HepG2 (cell line): ENCODE results near the gene RASD1. TPM values are rescaled to one million over a fixed set of nuclear protein-coding genes. Genes with fewer than 3 reads are reported as not detected.
A peak's percentile ranks its signal among the peaks of the same experiment; 100 is the strongest.

Source experiments
- ATAC-seq: fragments of 200-7000 bp; cut with Tn5 transposase; 3 replicates; pipeline ENCODE4 v1.9.1; 2020; ENCODE audit warnings: mild to moderate bottlenecking, moderate library complexity
- BruUV-seq: library from RNA; stranded (reverse); fragments of 400-500 nt; replicated peaks from 2 replicates; lab custom pipeline; 2021; lab: Mats Ljungman, UMichigan
- CTCF ChIA-PET: fragments of 300-600 bp; formaldehyde crosslinking; extraction: SDS; loops from one replicate; lab custom pipeline; 2021; ENCODE audit warnings: low total read pairs, inconsistent platforms, low intra/inter-chr PET ratio; lab: Yijun Ruan, JAX
- POLR2A ChIA-PET: fragments of 350-600 bp; sonication (Branson Sonifier 250); formaldehyde crosslinking; loops from one replicate; lab custom pipeline; 2020; ENCODE audit warnings: antibody characterized with exemption, inconsistent platforms; lab: Yijun Ruan, JAX
- DNase-seq: peaks from one replicate; pipeline ENCODE4 v3.0.0-alpha.2; 2015; ENCODE audit warnings: low spot score
- FAIRE-seq: peaks from 3 replicates; lab custom pipeline; 2011; peaks lifted over from hg19 to GRCh38; lab: Jason Lieb, UNC
- H2AFZ ChIP-seq: one replicate; pipeline ENCODE4 v1.6.1; 2011; ENCODE audit warnings: low read length, inconsistent platforms
- H3K27ac ChIP-seq: fragments of 300-600 bp; 3 replicates; pipeline ENCODE4 v1.8.0; 2011; ENCODE audit warnings: mixed run types, mild to moderate bottlenecking, mixed read lengths, low read length, inconsistent platforms; ENCODE audit not compliant: insufficient read depth; ENCODE audit errors: extremely low read length
- H3K27me3 ChIP-seq, 2 experiments: fragments of 200-600 bp in 1 of 2; 2 replicates in 1 of 2; 3 replicates in 1 of 2; pipeline versions ENCODE4 v1.6.0 to v1.8.0; 2011; ENCODE audit warnings: low read length in 2 of 2, mild to moderate bottlenecking in 2 of 2, moderate library complexity in 2 of 2, inconsistent platforms in 1 of 2; ENCODE audit not compliant: insufficient read depth in 2 of 2, control insufficient read depth in 1 of 2
- H3K36me3 ChIP-seq, 2 experiments: fragments of 200-600 bp in 1 of 2; replicated peaks in 1 of 2; 2 replicates in 1 of 2; 3 replicates in 1 of 2; pipeline versions ENCODE4 v1.5.1 to v1.8.0; 2011; ENCODE audit warnings: low read length in 2 of 2, inconsistent platforms in 1 of 2; ENCODE audit not compliant: insufficient read depth in 2 of 2, control insufficient read depth in 1 of 2
- H3K4me1 ChIP-seq: 2 replicates; pipeline ENCODE4 v1.5.1; 2012; ENCODE audit warnings: low read length, inconsistent platforms; ENCODE audit not compliant: insufficient read depth
- H3K4me2 ChIP-seq: 2 replicates; pipeline ENCODE4 v1.6.0; 2011; ENCODE audit warnings: low read depth, low read length, inconsistent platforms
- H3K4me3 ChIP-seq, 3 experiments: fragments of 200-600 bp in 1 of 3; sonication (generic), shearing (Covaris generic) in 1 of 3; replicated peaks in 1 of 3; 2 replicates each; pipeline ENCODE4 v1.5.1; 2011 to 2016; ENCODE audit warnings: low read length in 3 of 3, inconsistent platforms in 2 of 3, low read depth in 2 of 3, mild to moderate bottlenecking in 2 of 3, control low read depth in 1 of 3, mixed read lengths in 1 of 3; ENCODE audit not compliant: insufficient read depth in 1 of 3
- H3K79me2 ChIP-seq: one replicate; pipeline ENCODE4 v1.6.1; 2011; ENCODE audit warnings: low read length, inconsistent platforms; ENCODE audit not compliant: insufficient read depth
- H3K9ac ChIP-seq: 2 replicates; pipeline ENCODE4 v1.6.0; 2011; ENCODE audit warnings: mild to moderate bottlenecking, low read depth, low read length, inconsistent platforms; ENCODE audit not compliant: insufficient read depth
- H3K9me3 ChIP-seq: 2 replicates; pipeline ENCODE4 v1.5.1; 2012; ENCODE audit warnings: mild to moderate bottlenecking, low read length
- H4K20me1 ChIP-seq: 2 replicates; pipeline ENCODE4 v1.6.0; 2011; ENCODE audit warnings: inconsistent platforms, mild to moderate bottlenecking, low read length, moderate library complexity; ENCODE audit not compliant: insufficient read depth
- AGO1 ChIP-seq: fragments of 200-400 bp; formaldehyde crosslinking; IDR thresholded peaks from 2 replicates; pipeline ENCODE4 v1.6.1; 2017; ENCODE audit warnings: mild to moderate bottlenecking, low read depth, low read length, moderate library complexity; ENCODE audit not compliant: poor library complexity, severe bottlenecking
- AGO2 ChIP-seq: fragments of 200-400 bp; formaldehyde crosslinking; optimal IDR thresholded peaks from 2 replicates; pipeline ENCODE3; 2017; ENCODE audit warnings: mild to moderate bottlenecking, low read depth, low read length, moderate library complexity
- ATF1 ChIP-seq: IDR thresholded peaks from 2 replicates; pipeline ENCODE4 v1.6.1; 2016; ENCODE audit warnings: mild to moderate bottlenecking, control low read depth
- HNRNPL ChIP-seq: fragments of 200-400 bp; formaldehyde crosslinking; IDR thresholded peaks from 2 replicates; pipeline ENCODE4 v1.6.1; 2017; ENCODE audit warnings: mild to moderate bottlenecking, low read depth, low read length
- NFKB2 ChIP-seq: sonication (generic); formaldehyde crosslinking; IDR thresholded peaks from 2 replicates; pipeline ENCODE4 v1.4.0; 2020; ENCODE audit warnings: missing genetic modification reagents, borderline replicate concordance
- NONO ChIP-seq, 2 experiments: fragments of 450-650 bp in 1 of 2; sonication (generic) in 1 of 2; formaldehyde crosslinking in 1 of 2; IDR thresholded peaks in 1 of 2; conservative IDR thresholded peaks in 1 of 2; 2 replicates each; pipeline versions ENCODE4 v1.6.1 to v1.8.0; 2017 to 2022; ENCODE audit warnings: mild to moderate bottlenecking in 1 of 2, missing genetic modification reagents in 1 of 2, moderate library complexity in 1 of 2
- PHF20 ChIP-seq: sonication (generic); formaldehyde crosslinking; IDR thresholded peaks from 2 replicates; pipeline ENCODE4 v1.5.0; 2020; ENCODE audit warnings: mild to moderate bottlenecking, missing genetic modification reagents
- ZBTB38 ChIP-seq: sonication (generic); formaldehyde crosslinking; IDR thresholded peaks from 2 replicates; pipeline ENCODE4 v1.5.1; 2020; ENCODE audit warnings: mild to moderate bottlenecking, missing genetic modification reagents
- ZBTB7A ChIP-seq: sonication (generic); formaldehyde crosslinking; IDR thresholded peaks from 2 replicates; pipeline ENCODE4 v1.8.0; 2022; ENCODE audit warnings: mild to moderate bottlenecking, missing genetic modification reagents
- ZNF772 ChIP-seq: sonication (generic); formaldehyde crosslinking; IDR thresholded peaks from 2 replicates; pipeline ENCODE4 v1.5.0; 2020; ENCODE audit warnings: mild to moderate bottlenecking, missing genetic modification reagents
- ZNF891 ChIP-seq: sonication (generic); formaldehyde crosslinking; IDR thresholded peaks from 2 replicates; pipeline ENCODE4 v1.5.0; 2020; ENCODE audit warnings: mild to moderate bottlenecking, missing genetic modification reagents
- WGBS: methylation state at CpG from one replicate; pipeline ENCODE4 v1.1.6; 2017; ENCODE audit warnings: low lambda C conversion rate; 5-methylcytosine and 5-hydroxymethylcytosine counted together
- in situ Hi-C: cut with HindIII; loops from 2 replicates; pipeline ENCODE4 v1.10.0; 2017; ENCODE audit warnings: low pct_unique_long_range_greater_than_20kb; ENCODE audit not compliant: extremely low pct_ligation_motif_present
- intact Hi-C: fragments of 100-400 bp; cut with micrococcal nuclease; formaldehyde crosslinking; loops from one replicate; pipeline ENCODE4 v1.10.0; 2022; ENCODE audit not compliant: unreplicated experiment
- polyA plus RNA-seq, 8 experiments: library from polyadenylated mRNA; depleted of rRNA in 3 of 8; stranded (reverse) in 7 of 8; unstranded in 1 of 8; fragments of >200 nt; fragmentation: Illumina TruSeq in 4 of 8; extraction: Trizol in 4 of 8; gene quantifications; 2 replicates each; pipeline versions ENCODE4 v1.2.1 to v1.2.3, GENCODE V29; 2011 to 2016; ENCODE audit warnings: low read depth in 4 of 8, missing spikeins in 1 of 8, mixed read lengths in 1 of 8; ENCODE audit not compliant: insufficient read depth in 1 of 8
- total RNA-seq, 5 experiments: library from RNA; depleted of rRNA; stranded (reverse); fragments of >200 nt; fragmentation: Illumina TruSeq; extraction: Trizol; gene quantifications; 2 replicates each; pipeline ENCODE4 v1.2.3, GENCODE V29; 2016; ENCODE audit warnings: low read depth in 1 of 5
- TF ChIP-seq, protein P1 (sequence below): sonication (generic); formaldehyde crosslinking; IDR thresholded peaks from 2 replicates; pipeline ENCODE4 v1.5.0; 2020; ENCODE audit warnings: mild to moderate bottlenecking, missing genetic modification reagents
- TF ChIP-seq, protein P2 (sequence below): sonication (generic); formaldehyde crosslinking; IDR thresholded peaks from 2 replicates; pipeline ENCODE4 v1.4.0; 2020; ENCODE audit warnings: low read depth, mild to moderate bottlenecking, missing genetic modification reagents
- TF ChIP-seq, protein P3 (sequence below): sonication (generic); formaldehyde crosslinking; IDR thresholded peaks from 2 replicates; pipeline ENCODE4 v1.4.0; 2020; ENCODE audit warnings: missing genetic modification reagents, borderline replicate concordance

RASD1 gene
- total and polyA plus RNA-seq, 2 of the 13 experiments (the other 11 are each of a cell fraction or from before 2014, with no cell fraction given), result 1.6 to 4.2 TPM

DNA sequence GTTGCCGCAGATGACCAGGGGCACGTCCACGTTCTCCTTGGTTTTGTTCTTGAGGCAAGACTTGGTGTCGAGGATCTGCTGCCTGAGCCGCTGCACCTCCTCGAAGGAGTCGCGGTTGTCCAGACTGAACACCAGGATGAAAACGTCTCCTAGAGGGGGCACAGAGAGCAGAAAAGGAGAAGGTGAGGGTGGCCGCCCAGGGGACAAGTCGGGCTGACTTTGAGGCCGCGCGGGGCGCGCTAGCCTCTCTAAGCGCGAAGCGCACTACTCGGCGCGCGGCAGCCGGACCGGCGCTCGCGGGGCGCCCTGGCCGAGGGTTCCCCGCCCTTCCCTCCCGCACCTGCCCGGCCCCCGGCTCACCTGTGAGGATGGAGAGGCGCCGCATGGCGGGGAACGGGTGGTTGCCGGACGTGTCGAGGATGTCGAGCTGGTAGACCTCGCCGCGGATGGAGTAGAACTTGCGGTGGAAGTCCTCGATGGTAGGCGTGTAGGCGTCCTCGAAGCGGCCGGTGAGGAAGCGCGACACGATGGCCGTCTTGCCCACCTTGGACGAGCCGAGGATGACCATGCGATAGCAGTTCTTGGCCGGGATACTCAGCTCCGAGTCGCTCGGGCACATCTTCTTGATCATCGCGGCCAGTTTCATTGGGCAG is 533 bp downstream of the RASD1 start:
- Histone ChIP-seq H3K27ac (no peak overlapping the region), H4K20me1 (no peaks in the 10 kb centered on the region), H3K79me2 (no peaks in the 10 kb centered on the region), H3K9ac (peak overlapping the region; percentile 75), H2AFZ (no peak overlapping the region), H3K9me3 (no peaks in the 10 kb centered on the region), H3K4me1 (peaks cover 30% of the 10 kb centered on the region), H3K36me3 (peaks cover 4 to 12% of the 10 kb centered on the region in 2 experiments; a peak in 2 of 5 replicates), H3K27me3 (peaks cover 4 to 34% of the 10 kb centered on the region in 2 experiments; a peak in 4 of 5 replicates), H3K4me2 (peak overlapping the region; percentile 74), H3K4me3 (peak overlapping the region; percentile 53 to 71 (median 65); a peak in 5 of 6 replicates)
- intact Hi-C loops, result loop anchor here (1.0 to 5.0 kb wide), 5 partner anchors 43 to 147 kb away; no protein-coding TSS in a partner anchor
- CTCF ChIA-PET, result interaction anchor here (1.0 to 3.3 kb wide), 4 partner anchors 74 to 146 kb away, joined by 4 to 55 read pairs (median 21); no protein-coding TSS in a partner anchor
- no peak for FAIRE-seq
- POLR2A ChIA-PET, result interaction anchor here (0.6 to 3.4 kb wide), 44 partner anchors 9 to 618 kb away, joined by 3 to 114 read pairs (median 7); partner anchors contain the start of genes MED9 and PEMT
- in situ Hi-C loops, result loop anchor here (5.0 kb wide), 1 partner anchor 138 kb away; no protein-coding TSS in a partner anchor
- TSS peak; percentile 85 for BruUV-seq
- no peak for ATAC-seq
- DNase-seq, result no peak
- 72% methylated on average over 51 of the region's 65 CpGs for WGBS
- TF ChIP-seq AGO2, result peak; percentile 1
- 0 out of 2 replicates have a peak, but pooled peaks have one; percentile 51 for TF ChIP-seq HNRNPL
- TF ChIP-seq ZBTB38 (CRISPR knock-in tag), result peak; percentile 73
- TF ChIP-seq, protein P1, sequence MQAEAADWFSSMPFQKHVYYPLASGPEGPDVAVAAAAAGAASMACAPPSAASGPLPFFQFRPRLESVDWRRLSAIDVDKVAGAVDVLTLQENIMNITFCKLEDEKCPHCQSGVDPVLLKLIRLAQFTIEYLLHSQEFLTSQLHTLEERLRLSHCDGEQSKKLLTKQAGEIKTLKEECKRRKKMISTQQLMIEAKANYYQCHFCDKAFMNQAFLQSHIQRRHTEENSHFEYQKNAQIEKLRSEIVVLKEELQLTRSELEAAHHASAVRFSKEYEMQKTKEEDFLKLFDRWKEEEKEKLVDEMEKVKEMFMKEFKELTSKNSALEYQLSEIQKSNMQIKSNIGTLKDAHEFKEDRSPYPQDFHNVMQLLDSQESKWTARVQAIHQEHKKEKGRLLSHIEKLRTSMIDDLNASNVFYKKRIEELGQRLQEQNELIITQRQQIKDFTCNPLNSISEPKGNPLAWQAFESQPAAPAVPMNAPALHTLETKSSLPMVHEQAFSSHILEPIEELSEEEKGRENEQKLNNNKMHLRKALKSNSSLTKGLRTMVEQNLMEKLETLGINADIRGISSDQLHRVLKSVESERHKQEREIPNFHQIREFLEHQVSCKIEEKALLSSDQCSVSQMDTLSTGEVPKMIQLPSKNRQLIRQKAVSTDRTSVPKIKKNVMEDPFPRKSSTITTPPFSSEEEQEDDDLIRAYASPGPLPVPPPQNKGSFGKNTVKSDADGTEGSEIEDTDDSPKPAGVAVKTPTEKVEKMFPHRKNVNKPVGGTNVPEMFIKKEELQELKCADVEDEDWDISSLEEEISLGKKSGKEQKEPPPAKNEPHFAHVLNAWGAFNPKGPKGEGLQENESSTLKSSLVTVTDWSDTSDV (CRISPR knock-in tag), result peak; percentile 75
- 0 out of 2 replicates have a peak, but pooled peaks have one; percentile 36 for TF ChIP-seq ZBTB7A
- TF ChIP-seq PHF20, result no peak
- no peak for TF ChIP-seq AGO1
- TF ChIP-seq, protein P2, sequence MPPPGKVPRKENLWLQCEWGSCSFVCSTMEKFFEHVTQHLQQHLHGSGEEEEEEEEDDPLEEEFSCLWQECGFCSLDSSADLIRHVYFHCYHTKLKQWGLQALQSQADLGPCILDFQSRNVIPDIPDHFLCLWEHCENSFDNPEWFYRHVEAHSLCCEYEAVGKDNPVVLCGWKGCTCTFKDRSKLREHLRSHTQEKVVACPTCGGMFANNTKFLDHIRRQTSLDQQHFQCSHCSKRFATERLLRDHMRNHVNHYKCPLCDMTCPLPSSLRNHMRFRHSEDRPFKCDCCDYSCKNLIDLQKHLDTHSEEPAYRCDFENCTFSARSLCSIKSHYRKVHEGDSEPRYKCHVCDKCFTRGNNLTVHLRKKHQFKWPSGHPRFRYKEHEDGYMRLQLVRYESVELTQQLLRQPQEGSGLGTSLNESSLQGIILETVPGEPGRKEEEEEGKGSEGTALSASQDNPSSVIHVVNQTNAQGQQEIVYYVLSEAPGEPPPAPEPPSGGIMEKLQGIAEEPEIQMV, result no peak
- TF ChIP-seq ATF1, result no peak
- TF ChIP-seq NONO (IDR thresholded peaks at IDR 0.05), result no peak
- TF ChIP-seq NONO (CRISPR knock-in tag; conservative IDR thresholded peaks at IDR 0.05), result 0 out of 2 replicates have a peak, but pooled peaks have one; percentile 18
- TF ChIP-seq ZNF891 (CRISPR knock-in tag), result peak; percentile 67; the same call in 1 of the 2 replicates
- 0 out of 2 replicates have a peak, but pooled peaks have one; percentile 12 for TF ChIP-seq ZNF772
- TF ChIP-seq, protein P3, sequence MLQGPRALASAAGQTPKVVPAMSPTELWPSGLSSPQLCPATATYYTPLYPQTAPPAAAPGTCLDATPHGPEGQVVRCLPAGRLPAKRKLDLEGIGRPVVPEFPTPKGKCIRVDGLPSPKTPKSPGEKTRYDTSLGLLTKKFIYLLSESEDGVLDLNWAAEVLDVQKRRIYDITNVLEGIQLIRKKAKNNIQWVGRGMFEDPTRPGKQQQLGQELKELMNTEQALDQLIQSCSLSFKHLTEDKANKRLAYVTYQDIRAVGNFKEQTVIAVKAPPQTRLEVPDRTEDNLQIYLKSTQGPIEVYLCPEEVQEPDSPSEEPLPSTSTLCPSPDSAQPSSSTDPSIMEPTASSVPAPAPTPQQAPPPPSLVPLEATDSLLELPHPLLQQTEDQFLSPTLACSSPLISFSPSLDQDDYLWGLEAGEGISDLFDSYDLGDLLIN (CRISPR knock-in tag), result 0 out of 2 replicates have a peak, but pooled peaks have one; percentile 20
- 0 out of 2 replicates have a peak, but pooled peaks have one; percentile 34 for TF ChIP-seq NFKB2
